GM12878 (cell line): Measurements from ENCODE around the gene FGGY. TPM values are rescaled to one million over a fixed set of nuclear protein-coding genes. Genes with fewer than 3 reads are reported as not detected.

Experiments
- ATAC-seq: fragments of 200-7000 bp; cut with Tn5 transposase; 3 replicates; pipeline ENCODE4 v1.9.1; 2020; ENCODE audit warnings: mild to moderate bottlenecking, moderate library complexity
- BruUV-seq: library from RNA; stranded (reverse); fragments of 400-500 nt; replicated peaks from 2 replicates; lab custom pipeline; 2021; lab: Mats Ljungman, UMichigan
- CTCF ChIA-PET: fragments of 300-600 bp; sonication (Branson Sonifier 250); formaldehyde crosslinking; extraction: SDS; loops from one replicate; lab custom pipeline; 2021; ENCODE audit warnings: inconsistent platforms; lab: Yijun Ruan, JAX
- POLR2A ChIA-PET: fragments of 350-600 bp; formaldehyde crosslinking; extraction: SDS; loops from one replicate; lab custom pipeline; 2021; ENCODE audit warnings: inconsistent platforms; lab: Charles Lee
- RAD21 ChIA-PET: fragments of 300-600 bp; sonication (Branson Sonifier 250); formaldehyde crosslinking; loops from one replicate; lab custom pipeline; 2023; ENCODE audit warnings: antibody characterized with exemption; ENCODE audit not compliant: unreplicated experiment; lab: Charles Lee
- SMC1A ChIA-PET: fragments of 300-600 bp; sonication (Branson Sonifier 250); formaldehyde crosslinking; loops from one replicate; lab custom pipeline; 2023; ENCODE audit not compliant: unreplicated experiment, uncharacterized antibody; lab: Charles Lee
- DNase-seq: peaks from one replicate; pipeline ENCODE4 v3.0.0-alpha.2; 2011; ENCODE audit warnings: low read depth, low spot score
- FAIRE-seq: peaks from 3 replicates; lab custom pipeline; 2011; peaks lifted over from hg19 to GRCh38; lab: Jason Lieb, UNC
- H2AFZ ChIP-seq: 2 replicates; pipeline ENCODE4 v1.6.0; 2011; ENCODE audit warnings: low read depth, low read length, control low read depth; ENCODE audit not compliant: control insufficient read depth
- H3K27ac ChIP-seq: 2 replicates; pipeline ENCODE4 v1.5.1; 2011; ENCODE audit warnings: control low read depth; ENCODE audit not compliant: control insufficient read depth, insufficient read depth
- H3K27me3 ChIP-seq, 2 experiments: replicated peaks in 1 of 2; 2 replicates each; pipeline versions ENCODE4 v1.6.0 to v1.6.1; 2011; ENCODE audit warnings: low read length in 1 of 2; ENCODE audit not compliant: control insufficient read depth in 2 of 2, insufficient read depth in 2 of 2
- H3K36me3 ChIP-seq, 2 experiments: 2 replicates each; pipeline ENCODE4 v1.5.1; 2011; ENCODE audit warnings: low read length in 1 of 2; ENCODE audit not compliant: control insufficient read depth in 2 of 2, insufficient read depth in 2 of 2
- H3K4me1 ChIP-seq: 2 replicates; pipeline ENCODE4 v1.6.1; 2011; ENCODE audit warnings: mild to moderate bottlenecking, low read length, moderate library complexity, mixed read lengths; ENCODE audit not compliant: control insufficient read depth, insufficient read depth
- H3K4me2 ChIP-seq: 2 replicates; pipeline ENCODE4 v1.6.0; 2011; ENCODE audit warnings: control low read depth; ENCODE audit not compliant: control insufficient read depth, insufficient read depth
- H3K4me3 ChIP-seq: fragments of 200-600 bp; sonication (generic); 2 replicates; pipeline ENCODE4 v1.5.1; 2016
- H3K79me2 ChIP-seq: 2 replicates; pipeline ENCODE4 v1.6.0; 2011; ENCODE audit warnings: low read length; ENCODE audit not compliant: control insufficient read depth, insufficient read depth
- H3K9ac ChIP-seq: 2 replicates; pipeline ENCODE4 v1.8.0; 2011; ENCODE audit warnings: low read length, control low read depth, mixed read lengths; ENCODE audit not compliant: control insufficient read depth, insufficient read depth
- H3K9me3 ChIP-seq: replicated peaks from 3 replicates; pipeline ENCODE4 v1.5.1; 2011; ENCODE audit warnings: mild to moderate bottlenecking, low read length; ENCODE audit not compliant: control insufficient read depth, insufficient read depth
- H4K20me1 ChIP-seq: 2 replicates; pipeline ENCODE4 v1.6.0; 2011; ENCODE audit not compliant: control insufficient read depth, insufficient read depth
- CBX3 ChIP-seq: fragments of 200-600 bp; sonication (generic); IDR thresholded peaks from 2 replicates; pipeline ENCODE4 v1.6.1; 2016; ENCODE audit warnings: low read depth, borderline replicate concordance
- FOXM1 ChIP-seq: IDR thresholded peaks from 2 replicates; pipeline ENCODE4 v1.6.1; 2012; ENCODE audit warnings: low read depth, mild to moderate bottlenecking, inconsistent platforms, low read length, moderate library complexity
- GABPA ChIP-seq: IDR thresholded peaks from 2 replicates; pipeline ENCODE4 v1.6.1; 2014; ENCODE audit warnings: antibody characterized with exemption, low read depth, mild to moderate bottlenecking, inconsistent platforms
- MXI1 ChIP-seq: fragments of 150-350 bp; IDR thresholded peaks from 2 replicates; pipeline ENCODE4 v1.6.1; 2011; ENCODE audit warnings: low read depth, mild to moderate bottlenecking, inconsistent platforms, low read length, improper control_type of control experiment
- NRF1 ChIP-seq: conservative IDR thresholded peaks from 2 replicates; pipeline ENCODE4 v1.6.1; 2011; ENCODE audit warnings: mild to moderate bottlenecking, low read depth, low read length, improper control_type of control experiment
- RCOR1 ChIP-seq: conservative IDR thresholded peaks from 2 replicates; pipeline ENCODE4 v1.6.1; 2012; ENCODE audit warnings: low read depth, low read length, improper control_type of control experiment
- WGBS: methylation state at CpG from one replicate; pipeline ENCODE4 v1.1.6; 2016; ENCODE audit warnings: low lambda C conversion rate; ENCODE audit not compliant: insufficient replicate concordance, insufficient coverage; ENCODE audit errors: missing lambda C conversion rate; 5-methylcytosine and 5-hydroxymethylcytosine counted together
- in situ Hi-C: fragments of 300-500 bp; cut with MboI; formaldehyde crosslinking; loops from 9 replicates; pipeline ENCODE4 v1.14.3; 2018; ENCODE audit warnings: mixed read lengths
- intact Hi-C: fragments of 100-400 bp; cut with micrococcal nuclease; formaldehyde crosslinking; loops from one replicate; pipeline ENCODE4 v1.14.2; 2022; ENCODE audit not compliant: unreplicated experiment
- polyA plus RNA-seq, 11 experiments: library from polyadenylated mRNA; depleted of rRNA in 4 of 11; unstranded in 6 of 11; stranded (reverse) in 5 of 11; fragments of >200 nt; fragmentation: Nextera tagmentation in 4 of 11; fragmentation: Illumina TruSeq in 1 of 11; extraction: Ambion mirVana in 4 of 11; extraction: Trizol in 1 of 11; gene quantifications; 1 replicate in 1 of 11; 2 replicates in 10 of 11; pipeline versions ENCODE4 v1.2.1 to v1.2.3, GENCODE V29; 2011 to 2016; ENCODE audit warnings: inconsistent platforms in 2 of 11, missing spikeins in 2 of 11, low read depth in 1 of 11
- total RNA-seq, 4 experiments: library from RNA; depleted of rRNA in 3 of 4; stranded (reverse); fragments of >200 nt in 3 of 4; fragmentation: Illumina TruSeq in 1 of 4; extraction: Trizol in 1 of 4; gene quantifications; 2 replicates each; pipeline versions ENCODE4 v1.2.1 to v1.2.3, GENCODE V29; 2013 to 2021
- TF ChIP-seq, protein P1 (sequence below): fragments of 450-650 bp; formaldehyde crosslinking; IDR thresholded peaks from 2 replicates; pipeline ENCODE4 v1.4.0; 2020; ENCODE audit warnings: mild to moderate bottlenecking, moderate library complexity
- TF ChIP-seq, protein P2 (sequence below): IDR thresholded peaks from 2 replicates; pipeline ENCODE4 v1.6.1; 2012; ENCODE audit warnings: mild to moderate bottlenecking, low read depth, low read length

FGGY gene
- total and polyA plus RNA-seq, 10 of the 15 experiments (the other 5 are each of a cell fraction or from before 2014, with no cell fraction given): 6.2 to 11.9 (median 7.5) TPM

DNA sequence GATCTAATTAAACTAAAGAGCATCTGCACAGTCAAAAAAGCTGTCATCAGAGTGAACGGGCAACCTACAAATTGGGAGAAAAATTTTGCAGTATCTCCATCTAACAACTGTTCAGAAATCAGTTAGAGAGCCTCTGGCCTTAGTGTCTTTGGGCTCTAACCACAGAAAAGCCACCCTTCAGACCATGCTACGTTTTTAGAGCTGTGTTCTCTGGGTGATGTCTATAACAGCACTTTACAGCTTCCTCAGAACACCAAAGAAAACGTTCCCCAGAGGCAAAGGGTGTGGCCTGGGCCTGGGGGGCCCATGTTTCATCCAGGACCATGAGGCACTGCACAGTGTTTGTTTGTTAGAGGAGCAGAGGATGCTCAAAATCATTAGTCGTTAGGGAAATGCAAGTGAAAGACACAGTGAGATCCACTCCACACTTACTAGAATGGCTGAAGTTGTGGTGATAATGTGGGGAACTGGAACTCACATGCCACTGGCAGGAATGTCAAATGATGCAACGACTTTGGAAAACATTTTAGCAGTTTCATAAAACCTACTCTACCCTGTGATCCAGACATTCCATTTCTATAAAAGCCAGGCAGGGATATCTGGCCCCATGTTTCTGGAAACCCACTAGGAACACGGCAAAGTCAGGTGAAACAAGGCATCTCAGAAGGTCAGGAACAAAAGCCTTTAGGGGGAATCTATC lies 267.4 kb downstream of the FGGY start:
- Histone ChIP-seq H3K4me3 (no peak overlapping the region), H3K9me3 (no peaks in the 10 kb centered on the region; the same call in 2 of the 3 replicates), H3K27ac (no peak overlapping the region), H3K4me2 (no peak overlapping the region), H3K36me3 (no peaks in the 10 kb centered on the region), H3K4me1 (0 out of 2 replicates have a peak, but pooled peaks cover 4% of the 10 kb centered on the region), H2AFZ (no peak overlapping the region), H3K9ac (no peak overlapping the region), H3K27me3 (no peaks in the 10 kb centered on the region), H4K20me1 (no peaks in the 10 kb centered on the region), H3K79me2 (no peaks in the 10 kb centered on the region)
- POLR2A ChIA-PET: no interaction called here
- FAIRE-seq (no peak), DNase-seq (no peak), ATAC-seq (no peak)
- 20% methylated on average over 6 of the region's 6 CpGs for WGBS
- in situ Hi-C loops: no loop called here
- SMC1A ChIA-PET: no interaction called here
- RAD21 ChIA-PET: no interaction called here
- no TSS peak for BruUV-seq
- TF ChIP-seq GABPA (no peak), RCOR1 (no peak), NRF1 (no peak), MXI1 (no peak), CBX3 (no peak), FOXM1 (no peak)
- TF ChIP-seq, protein P1, sequence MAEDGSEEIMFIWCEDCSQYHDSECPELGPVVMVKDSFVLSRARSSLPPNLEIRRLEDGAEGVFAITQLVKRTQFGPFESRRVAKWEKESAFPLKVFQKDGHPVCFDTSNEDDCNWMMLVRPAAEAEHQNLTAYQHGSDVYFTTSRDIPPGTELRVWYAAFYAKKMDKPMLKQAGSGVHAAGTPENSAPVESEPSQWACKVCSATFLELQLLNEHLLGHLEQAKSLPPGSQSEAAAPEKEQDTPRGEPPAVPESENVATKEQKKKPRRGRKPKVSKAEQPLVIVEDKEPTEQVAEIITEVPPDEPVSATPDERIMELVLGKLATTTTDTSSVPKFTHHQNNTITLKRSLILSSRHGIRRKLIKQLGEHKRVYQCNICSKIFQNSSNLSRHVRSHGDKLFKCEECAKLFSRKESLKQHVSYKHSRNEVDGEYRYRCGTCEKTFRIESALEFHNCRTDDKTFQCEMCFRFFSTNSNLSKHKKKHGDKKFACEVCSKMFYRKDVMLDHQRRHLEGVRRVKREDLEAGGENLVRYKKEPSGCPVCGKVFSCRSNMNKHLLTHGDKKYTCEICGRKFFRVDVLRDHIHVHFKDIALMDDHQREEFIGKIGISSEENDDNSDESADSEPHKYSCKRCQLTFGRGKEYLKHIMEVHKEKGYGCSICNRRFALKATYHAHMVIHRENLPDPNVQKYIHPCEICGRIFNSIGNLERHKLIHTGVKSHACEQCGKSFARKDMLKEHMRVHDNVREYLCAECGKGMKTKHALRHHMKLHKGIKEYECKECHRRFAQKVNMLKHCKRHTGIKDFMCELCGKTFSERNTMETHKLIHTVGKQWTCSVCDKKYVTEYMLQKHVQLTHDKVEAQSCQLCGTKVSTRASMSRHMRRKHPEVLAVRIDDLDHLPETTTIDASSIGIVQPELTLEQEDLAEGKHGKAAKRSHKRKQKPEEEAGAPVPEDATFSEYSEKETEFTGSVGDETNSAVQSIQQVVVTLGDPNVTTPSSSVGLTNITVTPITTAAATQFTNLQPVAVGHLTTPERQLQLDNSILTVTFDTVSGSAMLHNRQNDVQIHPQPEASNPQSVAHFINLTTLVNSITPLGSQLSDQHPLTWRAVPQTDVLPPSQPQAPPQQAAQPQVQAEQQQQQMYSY (CRISPR knock-in tag): no peak
- TF ChIP-seq, protein P2, sequence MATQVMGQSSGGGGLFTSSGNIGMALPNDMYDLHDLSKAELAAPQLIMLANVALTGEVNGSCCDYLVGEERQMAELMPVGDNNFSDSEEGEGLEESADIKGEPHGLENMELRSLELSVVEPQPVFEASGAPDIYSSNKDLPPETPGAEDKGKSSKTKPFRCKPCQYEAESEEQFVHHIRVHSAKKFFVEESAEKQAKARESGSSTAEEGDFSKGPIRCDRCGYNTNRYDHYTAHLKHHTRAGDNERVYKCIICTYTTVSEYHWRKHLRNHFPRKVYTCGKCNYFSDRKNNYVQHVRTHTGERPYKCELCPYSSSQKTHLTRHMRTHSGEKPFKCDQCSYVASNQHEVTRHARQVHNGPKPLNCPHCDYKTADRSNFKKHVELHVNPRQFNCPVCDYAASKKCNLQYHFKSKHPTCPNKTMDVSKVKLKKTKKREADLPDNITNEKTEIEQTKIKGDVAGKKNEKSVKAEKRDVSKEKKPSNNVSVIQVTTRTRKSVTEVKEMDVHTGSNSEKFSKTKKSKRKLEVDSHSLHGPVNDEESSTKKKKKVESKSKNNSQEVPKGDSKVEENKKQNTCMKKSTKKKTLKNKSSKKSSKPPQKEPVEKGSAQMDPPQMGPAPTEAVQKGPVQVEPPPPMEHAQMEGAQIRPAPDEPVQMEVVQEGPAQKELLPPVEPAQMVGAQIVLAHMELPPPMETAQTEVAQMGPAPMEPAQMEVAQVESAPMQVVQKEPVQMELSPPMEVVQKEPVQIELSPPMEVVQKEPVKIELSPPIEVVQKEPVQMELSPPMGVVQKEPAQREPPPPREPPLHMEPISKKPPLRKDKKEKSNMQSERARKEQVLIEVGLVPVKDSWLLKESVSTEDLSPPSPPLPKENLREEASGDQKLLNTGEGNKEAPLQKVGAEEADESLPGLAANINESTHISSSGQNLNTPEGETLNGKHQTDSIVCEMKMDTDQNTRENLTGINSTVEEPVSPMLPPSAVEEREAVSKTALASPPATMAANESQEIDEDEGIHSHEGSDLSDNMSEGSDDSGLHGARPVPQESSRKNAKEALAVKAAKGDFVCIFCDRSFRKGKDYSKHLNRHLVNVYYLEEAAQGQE: no peak
- intact Hi-C loops: no loop called here
- CTCF ChIA-PET: no interaction called here
